GM12864 (cell line): ENCODE data around the gene KIFAP3.

ENCODE experiments used
- DNase-seq: peaks from one replicate; pipeline ENCODE4 v3.0.0-alpha.2; 2011; ENCODE audit warnings: low read depth
- H3K4me3 ChIP-seq: 2 replicates; pipeline ENCODE4 v1.5.1; 2011; ENCODE audit warnings: mild to moderate bottlenecking, low read depth, low read length, control low read depth
- CTCF ChIP-seq: IDR thresholded peaks from 2 replicates; pipeline ENCODE4 v1.5.1; 2011; ENCODE audit warnings: low read depth, mild to moderate bottlenecking, moderate library complexity, low read length, control low read depth, inconsistent platforms; ENCODE audit errors: missing control alignments

The KIFAP3 gene

DNA sequence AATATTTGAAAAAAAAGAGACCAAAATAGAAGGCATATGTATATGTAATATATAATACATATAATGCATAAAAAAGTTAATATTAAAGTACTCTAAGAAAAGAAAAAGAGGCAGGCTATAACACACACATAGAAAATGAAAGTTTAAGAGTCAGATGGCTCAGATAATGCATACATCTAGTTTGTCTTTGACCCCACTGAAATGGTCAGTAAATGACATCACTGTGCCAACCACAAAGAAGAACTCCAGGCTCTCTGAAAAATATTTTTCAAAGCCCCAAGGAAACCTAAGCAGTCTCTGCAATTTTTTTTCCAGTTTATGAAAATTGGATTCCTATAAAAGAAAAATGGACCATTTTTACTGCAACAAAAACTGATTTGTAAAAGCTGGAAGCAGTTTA lies 125.4 kb downstream of the KIFAP3 start:
- TF ChIP-seq CTCF, result no peak

DNA sequence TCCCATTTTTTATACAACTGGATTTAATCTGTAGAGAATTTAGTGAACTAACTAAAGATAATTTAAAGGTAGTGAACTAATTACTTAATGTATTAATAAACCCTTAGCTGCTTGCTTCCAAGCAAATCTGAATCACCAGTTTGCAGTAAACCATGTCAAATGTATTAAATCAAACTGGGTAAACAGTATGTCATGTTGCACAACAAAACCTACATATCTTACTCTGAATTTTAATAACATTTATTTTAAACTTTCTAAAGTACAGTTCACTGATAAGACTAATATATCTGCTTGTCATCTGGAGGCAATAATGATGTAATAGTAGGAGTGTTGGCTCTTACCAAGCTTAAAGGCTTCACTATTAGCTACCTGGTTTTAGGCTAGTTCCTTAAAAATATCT lies 128.3 kb downstream of the KIFAP3 start:
- no peak for DNase-seq
- H3K4me3 ChIP-seq, result no peak overlapping the region
- no peak for TF ChIP-seq CTCF

More for the DNA sequence above, 125.4 kb downstream of the KIFAP3 start:
- no peak overlapping the region for H3K4me3 ChIP-seq
- no peak for DNase-seq

DNA sequence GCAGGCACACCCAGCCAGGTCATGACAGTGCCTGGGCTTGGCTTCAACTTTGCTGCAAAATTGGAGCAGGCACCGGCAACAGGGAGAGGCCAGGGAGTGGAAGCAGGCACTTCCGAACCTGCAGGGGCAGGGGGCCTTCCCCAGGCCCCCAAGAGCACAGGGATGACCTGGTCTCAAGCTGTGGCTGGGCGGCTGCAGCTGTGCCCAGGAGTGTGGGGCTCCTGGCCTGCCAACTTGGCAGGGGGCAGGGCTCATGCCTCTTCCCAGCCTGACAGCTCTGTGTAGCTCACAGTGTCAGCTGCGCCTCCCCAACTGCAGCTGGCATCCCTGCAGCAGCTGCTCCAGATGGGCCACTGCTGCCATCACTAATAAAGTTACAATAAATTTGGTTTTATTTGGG lies 129.3 kb downstream of the KIFAP3 start:
- TF ChIP-seq CTCF, result no peak
- H3K4me3 ChIP-seq, result no peak overlapping the region
- DNase-seq, result no peak

DNA sequence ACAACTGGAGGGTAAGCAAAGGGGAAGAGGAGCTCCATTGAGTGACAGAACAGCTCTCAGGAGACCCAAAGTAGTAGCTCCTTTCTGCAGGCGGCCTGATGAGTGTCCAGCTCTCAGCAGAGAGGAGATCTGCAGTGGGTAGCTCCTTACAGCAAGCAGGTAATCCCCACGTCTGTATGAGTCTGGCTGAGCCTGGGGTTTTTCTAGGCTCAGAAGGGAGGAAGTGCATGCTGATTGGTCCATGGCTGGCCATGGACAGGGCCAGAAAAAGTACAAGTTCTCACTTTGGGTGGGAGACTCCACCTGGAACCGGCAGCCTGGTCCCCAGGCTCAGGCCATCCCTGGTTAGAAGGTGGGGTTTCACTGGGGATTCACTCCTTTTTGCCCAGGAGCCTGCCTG lies 129.9 kb downstream of the KIFAP3 start:
- DNase-seq, result no peak
- no peak overlapping the region for H3K4me3 ChIP-seq
- no peak for TF ChIP-seq CTCF

- no peak for TF ChIP-seq CTCF
- no peak overlapping the region for H3K4me3 ChIP-seq
- DNase-seq, result no peak
Observed at GRCh38 chr1:169943963-169944526, 130.4 kb downstream of the KIFAP3 start.

- no peak overlapping the region for H3K4me3 ChIP-seq
- no peak for TF ChIP-seq CTCF
- DNase-seq, result no peak
Observed at GRCh38 chr1:169941982-169942830, 132.3 kb downstream of the KIFAP3 start.
